ENCODE data around the gene BAHCC1. TPM values are rescaled to one million over a fixed set of nuclear protein-coding genes. Genes with fewer than 3 reads are reported as not detected.

The BAHCC1 gene
- total and polyA plus RNA-seq, 2 donors from 2014 or later, result 2.6 to 20.5 TPM

GRCh38 chr17:81457401-81457800 is 62.1 kb downstream of the BAHCC1 start:
- Histone ChIP-seq H3K9ac (ENCODE audit: low read length in 3 of 3) (no peak overlapping the region), H3K9me3 (ENCODE audit: control insufficient read depth in 2 of 3, insufficient read depth in 1 of 3, low read length in 3 of 3) (no peaks in the 10 kb centered on the region), H3K4me1 (ENCODE audit: control insufficient read depth in 2 of 3, insufficient read depth in 2 of 3, low read depth in 1 of 3, low read length in 3 of 3) (no peaks in the 10 kb centered on the region), H3K27me3 (ENCODE audit: control insufficient read depth, insufficient read depth, low read length) (no peaks in the 10 kb centered on the region), H3K36me3 (ENCODE audit: control insufficient read depth in 2 of 3, insufficient read depth in 3 of 3, low read length in 3 of 3) (no peaks in the 10 kb centered on the region), H3K4me3 (ENCODE audit: low read length in 3 of 3) (no peak overlapping the region), H3K27ac (ENCODE audit: low read depth in 2 of 2, low read length in 2 of 2) (no peak overlapping the region)
- no peak for TF ChIP-seq CTCF (IDR thresholded peaks at IDR 0.05; ENCODE audit: borderline replicate concordance, extremely low read depth, insufficient read depth)
- FAIRE-seq (no peak), DNase-seq (no peak)
- intact Hi-C loops (cut with DNase I), result no loop called here

DNA sequence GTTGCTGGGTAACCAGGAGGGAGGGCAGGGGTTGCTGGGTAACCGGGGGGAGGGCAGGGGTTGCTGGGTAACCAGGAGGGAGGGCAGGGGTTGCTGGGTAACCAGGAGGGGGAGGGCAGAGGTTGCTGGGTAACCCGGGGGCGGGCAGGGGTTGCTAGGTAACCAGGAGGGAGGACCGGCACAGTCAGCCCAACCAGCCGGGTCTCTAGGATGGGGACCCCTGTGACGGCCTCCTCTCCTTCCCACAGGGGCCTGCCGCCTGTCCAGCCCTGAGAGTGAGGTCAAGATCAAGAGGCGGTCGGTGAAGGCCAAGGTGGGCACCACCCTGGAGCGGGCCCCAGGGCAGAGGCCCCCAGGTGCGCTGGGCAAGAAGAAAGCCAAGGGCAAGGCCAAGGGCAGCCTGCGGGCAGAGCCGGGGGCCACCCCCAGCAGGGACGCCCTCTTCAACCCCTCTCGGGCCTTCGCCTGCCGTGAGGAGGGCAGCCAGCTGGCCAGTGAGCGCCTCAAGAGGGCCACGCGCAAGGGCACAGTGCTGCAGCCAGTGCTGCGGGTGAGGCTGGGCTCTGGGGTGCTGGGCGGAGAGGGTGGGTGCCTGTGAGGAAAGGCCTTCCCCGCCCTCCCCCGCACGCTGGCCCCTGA is 62.8 kb downstream of the BAHCC1 start:
- intact Hi-C loops (cut with DNase I), result no loop called here
- Histone ChIP-seq H3K27me3 (ENCODE audit: control insufficient read depth, insufficient read depth, low read length) (no peaks in the 10 kb centered on the region), H3K9me3 (ENCODE audit: control insufficient read depth in 2 of 3, insufficient read depth in 1 of 3, low read length in 3 of 3) (no peaks in the 10 kb centered on the region), H3K4me1 (ENCODE audit: control insufficient read depth in 2 of 3, insufficient read depth in 2 of 3, low read depth in 1 of 3, low read length in 3 of 3) (no peaks in the 10 kb centered on the region), H3K4me3 (ENCODE audit: low read length in 3 of 3) (no peak overlapping the region), H3K9ac (ENCODE audit: low read length in 3 of 3) (no peak overlapping the region), H3K36me3 (ENCODE audit: control insufficient read depth in 2 of 3, insufficient read depth in 3 of 3, low read length in 3 of 3) (no peaks in the 10 kb centered on the region), H3K27ac (ENCODE audit: low read depth in 2 of 2, low read length in 2 of 2) (no peak overlapping the region)
- DNase-seq, result no peak
- FAIRE-seq, result no peak
- no peak for TF ChIP-seq CTCF (IDR thresholded peaks at IDR 0.05; ENCODE audit: borderline replicate concordance, extremely low read depth, insufficient read depth)

- Histone ChIP-seq H3K27ac (ENCODE audit: low read depth in 2 of 2, low read length in 2 of 2) (no peak overlapping the region), H3K4me3 (ENCODE audit: low read length in 3 of 3) (no peak overlapping the region), H3K9ac (ENCODE audit: low read length in 3 of 3) (no peak overlapping the region), H3K27me3 (ENCODE audit: control insufficient read depth, insufficient read depth, low read length) (no peaks in the 10 kb centered on the region), H3K4me1 (ENCODE audit: control insufficient read depth in 2 of 3, insufficient read depth in 2 of 3, low read depth in 1 of 3, low read length in 3 of 3) (no peaks in the 10 kb centered on the region), H3K9me3 (ENCODE audit: control insufficient read depth in 2 of 3, insufficient read depth in 1 of 3, low read length in 3 of 3) (no peaks in the 10 kb centered on the region), H3K36me3 (ENCODE audit: control insufficient read depth in 2 of 3, insufficient read depth in 3 of 3, low read length in 3 of 3) (no peaks in the 10 kb centered on the region)
- intact Hi-C loops (cut with DNase I), result no loop called here
- FAIRE-seq (no peak), DNase-seq (no peak)
- no peak for TF ChIP-seq CTCF (IDR thresholded peaks at IDR 0.05; ENCODE audit: borderline replicate concordance, extremely low read depth, insufficient read depth)
Measured at GRCh38 chr17:81458628-81459027, 63.4 kb downstream of the BAHCC1 start.

- Histone ChIP-seq H3K27me3 (ENCODE audit: control insufficient read depth, insufficient read depth, low read length) (no peaks in the 10 kb centered on the region), H3K9me3 (ENCODE audit: control insufficient read depth in 2 of 3, insufficient read depth in 1 of 3, low read length in 3 of 3) (no peaks in the 10 kb centered on the region), H3K27ac (ENCODE audit: low read depth in 2 of 2, low read length in 2 of 2) (no peak overlapping the region), H3K36me3 (ENCODE audit: control insufficient read depth in 2 of 3, insufficient read depth in 3 of 3, low read length in 3 of 3) (no peaks in the 10 kb centered on the region), H3K4me3 (ENCODE audit: low read length in 3 of 3) (no peak overlapping the region), H3K9ac (ENCODE audit: low read length in 3 of 3) (no peak overlapping the region), H3K4me1 (ENCODE audit: control insufficient read depth in 2 of 3, insufficient read depth in 2 of 3, low read depth in 1 of 3, low read length in 3 of 3) (no peaks in the 10 kb centered on the region)
- TF ChIP-seq CTCF (IDR thresholded peaks at IDR 0.05; ENCODE audit: borderline replicate concordance, extremely low read depth, insufficient read depth), result no peak
- DNase-seq (no peak), FAIRE-seq (no peak)
- intact Hi-C loops (cut with DNase I), result no loop called here
Measured at GRCh38 chr17:81459224-81459623, 64.0 kb downstream of the BAHCC1 start.
